GM12878 (cell line): ENCODE results near the gene ANKS1A. TPM values are rescaled to one million over a fixed set of nuclear protein-coding genes. Genes with fewer than 3 reads are reported as not detected.

Source experiments
- ATAC-seq: fragments of 200-7000 bp; cut with Tn5 transposase; 3 replicates; pipeline ENCODE4 v1.9.1; 2020; ENCODE audit warnings: mild to moderate bottlenecking, moderate library complexity
- BruUV-seq: library from RNA; stranded (reverse); fragments of 400-500 nt; replicated peaks from 2 replicates; lab custom pipeline; 2021; lab: Mats Ljungman, UMichigan
- CTCF ChIA-PET: fragments of 300-600 bp; sonication (Branson Sonifier 250); formaldehyde crosslinking; extraction: SDS; loops from one replicate; lab custom pipeline; 2021; ENCODE audit warnings: inconsistent platforms; lab: Yijun Ruan, JAX
- POLR2A ChIA-PET: fragments of 350-600 bp; formaldehyde crosslinking; extraction: SDS; loops from one replicate; lab custom pipeline; 2021; ENCODE audit warnings: inconsistent platforms; lab: Charles Lee
- RAD21 ChIA-PET: fragments of 300-600 bp; sonication (Branson Sonifier 250); formaldehyde crosslinking; loops from one replicate; lab custom pipeline; 2023; ENCODE audit warnings: antibody characterized with exemption; ENCODE audit not compliant: unreplicated experiment; lab: Charles Lee
- SMC1A ChIA-PET: fragments of 300-600 bp; sonication (Branson Sonifier 250); formaldehyde crosslinking; loops from one replicate; lab custom pipeline; 2023; ENCODE audit not compliant: unreplicated experiment, uncharacterized antibody; lab: Charles Lee
- DNase-seq: peaks from one replicate; pipeline ENCODE4 v3.0.0-alpha.2; 2011; ENCODE audit warnings: low read depth, low spot score
- FAIRE-seq: peaks from 3 replicates; lab custom pipeline; 2011; peaks lifted over from hg19 to GRCh38; lab: Jason Lieb, UNC
- H2AFZ ChIP-seq: 2 replicates; pipeline ENCODE4 v1.6.0; 2011; ENCODE audit warnings: low read depth, low read length, control low read depth; ENCODE audit not compliant: control insufficient read depth
- H3K27ac ChIP-seq: 2 replicates; pipeline ENCODE4 v1.5.1; 2011; ENCODE audit warnings: control low read depth; ENCODE audit not compliant: control insufficient read depth, insufficient read depth
- H3K27me3 ChIP-seq, 2 experiments: replicated peaks in 1 of 2; 2 replicates each; pipeline versions ENCODE4 v1.6.0 to v1.6.1; 2011; ENCODE audit warnings: low read length in 1 of 2; ENCODE audit not compliant: control insufficient read depth in 2 of 2, insufficient read depth in 2 of 2
- H3K36me3 ChIP-seq, 2 experiments: 2 replicates each; pipeline ENCODE4 v1.5.1; 2011; ENCODE audit warnings: low read length in 1 of 2; ENCODE audit not compliant: control insufficient read depth in 2 of 2, insufficient read depth in 2 of 2
- H3K4me1 ChIP-seq: 2 replicates; pipeline ENCODE4 v1.6.1; 2011; ENCODE audit warnings: mild to moderate bottlenecking, low read length, moderate library complexity, mixed read lengths; ENCODE audit not compliant: control insufficient read depth, insufficient read depth
- H3K4me2 ChIP-seq: 2 replicates; pipeline ENCODE4 v1.6.0; 2011; ENCODE audit warnings: control low read depth; ENCODE audit not compliant: control insufficient read depth, insufficient read depth
- H3K4me3 ChIP-seq: fragments of 200-600 bp; sonication (generic); 2 replicates; pipeline ENCODE4 v1.5.1; 2016
- H3K79me2 ChIP-seq: 2 replicates; pipeline ENCODE4 v1.6.0; 2011; ENCODE audit warnings: low read length; ENCODE audit not compliant: control insufficient read depth, insufficient read depth
- H3K9ac ChIP-seq: 2 replicates; pipeline ENCODE4 v1.8.0; 2011; ENCODE audit warnings: low read length, control low read depth, mixed read lengths; ENCODE audit not compliant: control insufficient read depth, insufficient read depth
- H3K9me3 ChIP-seq: replicated peaks from 3 replicates; pipeline ENCODE4 v1.5.1; 2011; ENCODE audit warnings: mild to moderate bottlenecking, low read length; ENCODE audit not compliant: control insufficient read depth, insufficient read depth
- H4K20me1 ChIP-seq: 2 replicates; pipeline ENCODE4 v1.6.0; 2011; ENCODE audit not compliant: control insufficient read depth, insufficient read depth
- BACH1 ChIP-seq: fragments of 450-650 bp; IDR thresholded peaks from 2 replicates; pipeline ENCODE4 v1.6.1; 2017; ENCODE audit warnings: mild to moderate bottlenecking, borderline replicate concordance
- BHLHE40 ChIP-seq, 2 experiments: fragments of 450-650 bp in 1 of 2; IDR thresholded peaks; 2 replicates each; pipeline ENCODE4 v1.6.1; 2011 to 2017; ENCODE audit warnings: low read depth in 2 of 2, borderline replicate concordance in 1 of 2, improper control_type of control experiment in 1 of 2, low read length in 1 of 2, mild to moderate bottlenecking in 1 of 2
- CREB1 ChIP-seq: IDR thresholded peaks from 2 replicates; pipeline ENCODE4 v1.6.1; 2012; ENCODE audit warnings: low read depth, mild to moderate bottlenecking, inconsistent platforms
- FOXK2 ChIP-seq: fragments of 450-650 bp; IDR thresholded peaks from 2 replicates; pipeline ENCODE4 v1.6.1; 2017; ENCODE audit warnings: mild to moderate bottlenecking, moderate library complexity
- NFIC ChIP-seq: IDR thresholded peaks from 2 replicates; pipeline ENCODE4 v1.6.1; 2012; ENCODE audit warnings: low read depth, mild to moderate bottlenecking, inconsistent platforms, low read length, moderate library complexity
- RUNX3 ChIP-seq: IDR thresholded peaks from 2 replicates; pipeline ENCODE4 v1.6.1; 2012; ENCODE audit warnings: low read length, inconsistent platforms
- SPI1 ChIP-seq: IDR thresholded peaks from 2 replicates; pipeline ENCODE4 v1.6.1; 2011; ENCODE audit warnings: low read depth, mild to moderate bottlenecking, low read length, moderate library complexity, borderline replicate concordance; ENCODE audit not compliant: insufficient read depth
- TARDBP ChIP-seq: IDR thresholded peaks from 2 replicates; pipeline ENCODE4 v1.6.1; 2016; ENCODE audit warnings: borderline replicate concordance
- WGBS: methylation state at CpG from one replicate; pipeline ENCODE4 v1.1.6; 2016; ENCODE audit warnings: low lambda C conversion rate; ENCODE audit not compliant: insufficient replicate concordance, insufficient coverage; ENCODE audit errors: missing lambda C conversion rate; 5-methylcytosine and 5-hydroxymethylcytosine counted together
- in situ Hi-C: fragments of 300-500 bp; cut with MboI; formaldehyde crosslinking; loops from 9 replicates; pipeline ENCODE4 v1.14.3; 2018; ENCODE audit warnings: mixed read lengths
- intact Hi-C: fragments of 100-400 bp; cut with micrococcal nuclease; formaldehyde crosslinking; loops from one replicate; pipeline ENCODE4 v1.14.2; 2022; ENCODE audit not compliant: unreplicated experiment
- polyA plus RNA-seq, 11 experiments: library from polyadenylated mRNA; depleted of rRNA in 4 of 11; unstranded in 6 of 11; stranded (reverse) in 5 of 11; fragments of >200 nt; fragmentation: Nextera tagmentation in 4 of 11; fragmentation: Illumina TruSeq in 1 of 11; extraction: Ambion mirVana in 4 of 11; extraction: Trizol in 1 of 11; gene quantifications; 1 replicate in 1 of 11; 2 replicates in 10 of 11; pipeline versions ENCODE4 v1.2.1 to v1.2.3, GENCODE V29; 2011 to 2016; ENCODE audit warnings: inconsistent platforms in 2 of 11, missing spikeins in 2 of 11, low read depth in 1 of 11
- total RNA-seq, 4 experiments: library from RNA; depleted of rRNA in 3 of 4; stranded (reverse); fragments of >200 nt in 3 of 4; fragmentation: Illumina TruSeq in 1 of 4; extraction: Trizol in 1 of 4; gene quantifications; 2 replicates each; pipeline versions ENCODE4 v1.2.1 to v1.2.3, GENCODE V29; 2013 to 2021
- TF ChIP-seq, protein P1 (sequence below): IDR thresholded peaks from 2 replicates; pipeline ENCODE4 v1.6.1; 2012; ENCODE audit warnings: low read depth, low read length, improper control_type of control experiment
- TF ChIP-seq, protein P2 (sequence below): fragments of 450-650 bp; IDR thresholded peaks from 2 replicates; pipeline ENCODE4 v1.6.1; 2017; ENCODE audit warnings: mild to moderate bottlenecking, moderate library complexity

ANKS1A gene
- total and polyA plus RNA-seq, 10 of the 15 experiments (the other 5 are each of a cell fraction or from before 2014, with no cell fraction given): 0.60 to 7.0 (median 3.0) TPM

DNA sequence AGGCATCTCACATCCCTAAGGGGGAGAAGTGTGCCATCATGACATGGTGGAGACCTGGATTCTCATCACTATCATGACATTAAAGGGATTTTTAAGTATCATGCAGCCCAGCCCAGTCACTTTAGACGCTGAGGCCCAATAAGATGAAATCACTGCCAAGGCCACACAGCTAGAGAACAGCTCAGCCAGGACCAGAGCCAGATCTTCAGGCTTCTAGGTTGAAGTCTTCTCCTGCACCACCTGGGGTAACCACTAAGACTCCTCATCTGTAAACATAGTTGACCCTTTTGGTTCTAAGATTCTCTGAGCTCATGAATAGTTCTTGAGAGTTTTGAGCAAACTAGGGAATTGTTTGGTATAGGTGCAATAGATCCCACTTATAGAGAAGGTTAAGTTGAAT, 126.9 kb downstream of the ANKS1A start:
- Histone ChIP-seq H3K9ac (no peak overlapping the region), H3K4me2 (no peak overlapping the region), H3K9me3 (no peaks in the 10 kb centered on the region), H3K27ac (no peak overlapping the region), H3K27me3 (no peaks in the 10 kb centered on the region), H3K4me3 (no peak overlapping the region), H4K20me1 (no peaks in the 10 kb centered on the region), H2AFZ (no peak overlapping the region), H3K79me2 (no peaks in the 10 kb centered on the region), H3K36me3 (no peaks in the 10 kb centered on the region), H3K4me1 (no peaks in the 10 kb centered on the region)
- CTCF ChIA-PET: interaction anchor here (0.8 to 1.7 kb wide), 3 partner anchors 11 to 124 kb away, joined by 3 to 4 read pairs (median 4); no protein-coding TSS in a partner anchor
- no peak for FAIRE-seq
- intact Hi-C loops: no loop called here
- BruUV-seq: no TSS peak
- RAD21 ChIA-PET: no interaction called here
- TF ChIP-seq NFIC: no peak
- SMC1A ChIA-PET: no interaction called here
- POLR2A ChIA-PET: interaction anchor here (1.0 kb wide), 1 partner anchor 124 kb away, joined by 3 read pairs; no protein-coding TSS in a partner anchor
- WGBS: 0% methylated on average over 1 of the region's 1 CpG
- DNase-seq: no peak
- ATAC-seq: no peak
- in situ Hi-C loops: no loop called here

DNA sequence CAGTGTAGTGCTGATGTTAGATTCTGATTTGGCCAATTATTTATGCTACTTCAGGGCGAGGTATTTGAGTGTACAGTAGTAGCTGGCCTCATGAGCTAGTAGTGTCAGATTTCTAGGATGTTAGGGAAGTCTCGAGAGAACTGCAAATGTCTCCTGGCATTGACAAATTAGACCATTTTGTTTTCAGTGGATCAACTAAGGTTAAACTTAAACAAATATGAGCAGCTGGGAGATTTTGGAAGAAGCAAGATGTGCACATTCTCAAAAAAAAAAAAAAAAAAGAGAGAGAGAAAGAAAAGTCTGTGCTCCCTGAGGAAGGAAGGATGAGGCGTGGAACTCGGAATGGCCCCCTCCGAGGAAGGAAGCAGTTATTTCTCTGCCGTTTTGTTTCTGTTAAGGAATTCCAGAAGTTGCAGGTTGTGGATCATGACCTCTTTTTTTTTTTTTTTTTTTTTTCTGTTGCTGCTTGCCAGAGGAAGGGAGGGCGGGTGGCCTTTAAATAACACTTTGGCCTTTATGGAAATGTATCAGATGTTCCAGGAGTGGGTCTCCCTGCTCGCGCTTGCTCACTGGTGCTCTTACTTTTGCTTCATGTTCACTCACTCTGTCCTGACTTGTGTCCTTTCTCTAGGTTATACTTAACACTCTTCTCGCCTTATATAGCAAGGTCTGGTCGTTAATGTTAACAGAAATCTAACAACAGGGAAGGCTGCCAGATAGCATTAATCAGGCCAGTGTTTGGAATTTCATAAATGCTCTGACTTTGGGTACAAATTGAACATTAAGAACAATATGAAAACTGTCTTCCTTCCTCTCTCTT, 127.7 kb downstream of the ANKS1A start:
- H3K79me2 ChIP-seq: no peaks in the 10 kb centered on the region
- RAD21 ChIA-PET: no interaction called here
- H3K36me3 ChIP-seq: no peaks in the 10 kb centered on the region; a peak in 1 of 4 replicates
- no peaks in the 10 kb centered on the region for H3K27me3 ChIP-seq
- CTCF ChIA-PET: interaction anchor here (1.2 to 1.7 kb wide), 2 partner anchors 18 to 123 kb away, joined by 4 read pairs; no protein-coding TSS in a partner anchor
- H3K4me1 ChIP-seq: no peaks in the 10 kb centered on the region
- TF ChIP-seq, protein P1, sequence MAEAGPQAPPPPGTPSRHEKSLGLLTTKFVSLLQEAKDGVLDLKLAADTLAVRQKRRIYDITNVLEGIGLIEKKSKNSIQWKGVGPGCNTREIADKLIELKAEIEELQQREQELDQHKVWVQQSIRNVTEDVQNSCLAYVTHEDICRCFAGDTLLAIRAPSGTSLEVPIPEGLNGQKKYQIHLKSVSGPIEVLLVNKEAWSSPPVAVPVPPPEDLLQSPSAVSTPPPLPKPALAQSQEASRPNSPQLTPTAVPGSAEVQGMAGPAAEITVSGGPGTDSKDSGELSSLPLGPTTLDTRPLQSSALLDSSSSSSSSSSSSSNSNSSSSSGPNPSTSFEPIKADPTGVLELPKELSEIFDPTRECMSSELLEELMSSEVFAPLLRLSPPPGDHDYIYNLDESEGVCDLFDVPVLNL: no peak
- TF ChIP-seq BACH1: no peak
- TF ChIP-seq, protein P2, sequence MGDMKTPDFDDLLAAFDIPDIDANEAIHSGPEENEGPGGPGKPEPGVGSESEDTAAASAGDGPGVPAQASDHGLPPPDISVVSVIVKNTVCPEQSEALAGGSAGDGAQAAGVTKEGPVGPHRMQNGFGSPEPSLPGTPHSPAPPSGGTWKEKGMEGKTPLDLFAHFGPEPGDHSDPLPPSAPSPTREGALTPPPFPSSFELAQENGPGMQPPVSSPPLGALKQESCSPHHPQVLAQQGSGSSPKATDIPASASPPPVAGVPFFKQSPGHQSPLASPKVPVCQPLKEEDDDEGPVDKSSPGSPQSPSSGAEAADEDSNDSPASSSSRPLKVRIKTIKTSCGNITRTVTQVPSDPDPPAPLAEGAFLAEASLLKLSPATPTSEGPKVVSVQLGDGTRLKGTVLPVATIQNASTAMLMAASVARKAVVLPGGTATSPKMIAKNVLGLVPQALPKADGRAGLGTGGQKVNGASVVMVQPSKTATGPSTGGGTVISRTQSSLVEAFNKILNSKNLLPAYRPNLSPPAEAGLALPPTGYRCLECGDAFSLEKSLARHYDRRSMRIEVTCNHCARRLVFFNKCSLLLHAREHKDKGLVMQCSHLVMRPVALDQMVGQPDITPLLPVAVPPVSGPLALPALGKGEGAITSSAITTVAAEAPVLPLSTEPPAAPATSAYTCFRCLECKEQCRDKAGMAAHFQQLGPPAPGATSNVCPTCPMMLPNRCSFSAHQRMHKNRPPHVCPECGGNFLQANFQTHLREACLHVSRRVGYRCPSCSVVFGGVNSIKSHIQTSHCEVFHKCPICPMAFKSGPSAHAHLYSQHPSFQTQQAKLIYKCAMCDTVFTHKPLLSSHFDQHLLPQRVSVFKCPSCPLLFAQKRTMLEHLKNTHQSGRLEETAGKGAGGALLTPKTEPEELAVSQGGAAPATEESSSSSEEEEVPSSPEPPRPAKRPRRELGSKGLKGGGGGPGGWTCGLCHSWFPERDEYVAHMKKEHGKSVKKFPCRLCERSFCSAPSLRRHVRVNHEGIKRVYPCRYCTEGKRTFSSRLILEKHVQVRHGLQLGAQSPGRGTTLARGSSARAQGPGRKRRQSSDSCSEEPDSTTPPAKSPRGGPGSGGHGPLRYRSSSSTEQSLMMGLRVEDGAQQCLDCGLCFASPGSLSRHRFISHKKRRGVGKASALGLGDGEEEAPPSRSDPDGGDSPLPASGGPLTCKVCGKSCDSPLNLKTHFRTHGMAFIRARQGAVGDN: no peak
- no peak for TF ChIP-seq FOXK2
- no peak for TF ChIP-seq RUNX3
- TF ChIP-seq BHLHE40 (IDR thresholded peaks at IDR 0.05; ENCODE audit: borderline replicate concordance in 1 of 2, low read depth in 2 of 2, low read length in 1 of 2): no peak
- no peak for TF ChIP-seq TARDBP
- no peak for TF ChIP-seq CREB1
- TF ChIP-seq SPI1: no peak
- H3K4me2 ChIP-seq: no peak overlapping the region
- 87% methylated on average over 11 of the region's 11 CpGs for WGBS
- no peak for ATAC-seq
- SMC1A ChIA-PET: no interaction called here
- POLR2A ChIA-PET: no interaction called here
- no peak overlapping the region for H2AFZ ChIP-seq
- no peak overlapping the region for H3K9ac ChIP-seq
- no peak overlapping the region for H3K27ac ChIP-seq
- no TSS peak for BruUV-seq
- no peak overlapping the region for H3K4me3 ChIP-seq
- no peaks in the 10 kb centered on the region for H3K9me3 ChIP-seq
- in situ Hi-C loops (no loop called here), intact Hi-C loops (no loop called here)
- FAIRE-seq: no peak
- no peaks in the 10 kb centered on the region for H4K20me1 ChIP-seq
- no peak for DNase-seq
